ENCODE data around the gene ANO7. TPM values are rescaled to one million over a fixed set of nuclear protein-coding genes. Genes with fewer than 3 reads are reported as not detected.

Gene ANO7
- total RNA-seq, 2 donors from 2014 or later = 140 to 187 TPM

DNA sequence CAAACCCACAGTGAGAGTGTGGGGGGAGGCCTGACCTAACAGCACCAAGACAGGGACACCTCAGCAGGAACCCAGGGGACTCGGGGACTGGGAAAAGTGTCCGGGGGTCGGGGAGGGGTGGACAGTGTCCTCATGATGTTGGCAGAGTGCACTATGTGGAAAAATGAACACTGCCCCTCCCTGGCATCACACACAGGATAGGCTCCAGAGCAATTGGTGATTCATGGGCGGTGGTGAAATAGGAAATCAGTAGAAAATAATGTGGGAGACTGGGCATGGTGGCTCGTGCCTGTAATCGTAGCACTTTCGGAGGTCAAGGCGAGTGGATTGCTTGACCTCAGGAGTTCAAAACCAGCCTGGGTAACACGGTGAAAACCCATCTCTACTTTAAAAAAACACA, 3.6 kb upstream of the ANO7 start:
- Histone ChIP-seq H3K9me3 (no peaks in the 10 kb centered on the region), H3K4me3 (no peak overlapping the region), H3K27me3 (replicated peaks; ENCODE audit: insufficient read depth) (no peaks in the 10 kb centered on the region), H3K36me3 (no peaks in the 10 kb centered on the region), H3K4me1 (replicated peaks) (no peaks in the 10 kb centered on the region), H3K27ac (no peak overlapping the region)
- intact Hi-C loops (cut with DNase I) = no loop called here
- WGBS = 87% methylated on average over 9 of the region's 9 CpGs
- TF ChIP-seq POLR2AphosphoS5 (IDR thresholded peaks at IDR 0.05) (no peak), POLR2A (IDR thresholded peaks at IDR 0.05) (no peak)
- TF ChIP-seq, protein P1, sequence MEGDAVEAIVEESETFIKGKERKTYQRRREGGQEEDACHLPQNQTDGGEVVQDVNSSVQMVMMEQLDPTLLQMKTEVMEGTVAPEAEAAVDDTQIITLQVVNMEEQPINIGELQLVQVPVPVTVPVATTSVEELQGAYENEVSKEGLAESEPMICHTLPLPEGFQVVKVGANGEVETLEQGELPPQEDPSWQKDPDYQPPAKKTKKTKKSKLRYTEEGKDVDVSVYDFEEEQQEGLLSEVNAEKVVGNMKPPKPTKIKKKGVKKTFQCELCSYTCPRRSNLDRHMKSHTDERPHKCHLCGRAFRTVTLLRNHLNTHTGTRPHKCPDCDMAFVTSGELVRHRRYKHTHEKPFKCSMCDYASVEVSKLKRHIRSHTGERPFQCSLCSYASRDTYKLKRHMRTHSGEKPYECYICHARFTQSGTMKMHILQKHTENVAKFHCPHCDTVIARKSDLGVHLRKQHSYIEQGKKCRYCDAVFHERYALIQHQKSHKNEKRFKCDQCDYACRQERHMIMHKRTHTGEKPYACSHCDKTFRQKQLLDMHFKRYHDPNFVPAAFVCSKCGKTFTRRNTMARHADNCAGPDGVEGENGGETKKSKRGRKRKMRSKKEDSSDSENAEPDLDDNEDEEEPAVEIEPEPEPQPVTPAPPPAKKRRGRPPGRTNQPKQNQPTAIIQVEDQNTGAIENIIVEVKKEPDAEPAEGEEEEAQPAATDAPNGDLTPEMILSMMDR (IDR thresholded peaks at IDR 0.05) = no peak
- DNase-seq (ENCODE audit: low spot score) = no peak

DNA sequence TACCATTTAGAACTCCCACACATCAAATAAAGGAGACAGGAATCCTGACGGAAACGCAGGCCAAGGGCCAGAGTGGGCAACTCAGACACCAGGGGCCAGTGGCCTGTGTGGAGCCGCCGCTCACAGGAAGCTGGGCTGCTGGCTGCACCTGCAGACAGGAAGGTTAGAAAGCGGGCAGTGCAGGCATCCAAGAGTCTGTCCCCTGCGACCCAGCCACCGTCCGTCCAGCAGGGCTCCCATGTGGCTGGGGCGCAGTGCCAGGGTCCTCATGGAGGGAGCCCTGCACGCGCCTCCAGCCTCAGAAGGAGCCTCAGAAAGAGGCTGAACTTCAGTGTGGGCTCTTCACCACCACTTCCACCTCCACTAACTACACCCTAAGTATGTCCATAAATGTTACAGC, 2.5 kb upstream of the ANO7 start:
- no peak overlapping the region for H3K4me3 ChIP-seq
- 80% methylated on average over 11 of the region's 11 CpGs for WGBS
- no peaks in the 10 kb centered on the region for H3K27me3 ChIP-seq (replicated peaks; ENCODE audit: insufficient read depth)
- TF ChIP-seq POLR2AphosphoS5 (IDR thresholded peaks at IDR 0.05) (no peak), POLR2A (IDR thresholded peaks at IDR 0.05) (no peak)
- no peaks in the 10 kb centered on the region for H3K36me3 ChIP-seq
- DNase-seq (ENCODE audit: low spot score) = no peak
- H3K27ac ChIP-seq = no peak overlapping the region
- H3K9me3 ChIP-seq = no peaks in the 10 kb centered on the region
- intact Hi-C loops (cut with DNase I) = no loop called here
- peaks cover 9% of the 10 kb centered on the region for H3K4me1 ChIP-seq (replicated peaks)

DNA sequence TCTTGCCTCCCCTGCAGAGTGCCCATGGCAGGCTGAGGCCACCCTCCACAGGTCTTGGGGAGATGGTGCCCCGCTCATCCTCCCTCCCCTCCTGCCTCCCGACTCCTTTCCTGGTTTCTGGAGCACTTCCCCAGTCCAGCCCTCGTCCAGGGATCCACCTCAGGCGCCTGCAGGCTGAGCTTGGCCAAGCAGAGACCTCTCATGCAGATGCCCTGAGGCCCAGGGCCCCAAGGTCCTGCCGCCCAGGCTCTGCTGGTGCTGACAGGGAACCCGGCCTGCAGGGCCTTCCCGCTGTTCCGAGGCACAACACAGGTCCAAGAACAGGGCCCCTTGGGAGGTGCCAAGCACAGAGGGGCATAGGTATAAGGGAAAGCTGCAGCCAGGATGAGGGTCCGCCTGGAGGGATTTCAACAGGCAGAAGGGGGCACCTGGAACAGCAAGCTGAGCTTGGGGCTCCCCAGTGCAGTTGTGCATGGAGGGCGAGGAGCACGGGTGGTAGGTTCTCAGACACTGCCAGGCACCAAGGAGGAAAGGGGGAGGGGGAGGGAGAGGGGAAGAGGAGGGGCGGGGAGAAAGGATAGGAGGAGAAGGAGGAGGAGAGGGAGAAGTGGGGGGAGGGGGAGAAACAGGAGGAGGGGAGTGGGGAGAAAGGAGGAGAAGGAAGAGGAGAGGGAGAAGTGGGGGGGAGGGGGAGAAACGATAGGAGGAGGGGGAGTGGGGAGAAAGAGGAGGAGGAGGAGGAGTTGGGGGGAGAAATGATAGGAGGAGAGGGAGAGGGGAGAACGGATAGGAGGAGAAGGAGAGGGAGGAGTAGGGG, 1.2 kb upstream of the ANO7 start:
- Histone ChIP-seq H3K4me3 (no peak overlapping the region), H3K9me3 (no peaks in the 10 kb centered on the region), H3K27ac (peak overlapping the region in 1 of 2 donors; percentile 85), H3K4me1 (replicated peaks) (peaks cover 9% of the 10 kb centered on the region), H3K27me3 (replicated peaks; ENCODE audit: insufficient read depth) (no peaks in the 10 kb centered on the region), H3K36me3 (no peaks in the 10 kb centered on the region)
- 61% methylated on average over 13 of the region's 14 CpGs for WGBS
- intact Hi-C loops (cut with DNase I) = no loop called here
- DNase-seq (ENCODE audit: low spot score) = no peak
- TF ChIP-seq POLR2A (IDR thresholded peaks at IDR 0.05) (no peak), POLR2AphosphoS5 (IDR thresholded peaks at IDR 0.05) (no peak)
- TF ChIP-seq, protein P1 (IDR thresholded peaks at IDR 0.05) = no peak

DNA sequence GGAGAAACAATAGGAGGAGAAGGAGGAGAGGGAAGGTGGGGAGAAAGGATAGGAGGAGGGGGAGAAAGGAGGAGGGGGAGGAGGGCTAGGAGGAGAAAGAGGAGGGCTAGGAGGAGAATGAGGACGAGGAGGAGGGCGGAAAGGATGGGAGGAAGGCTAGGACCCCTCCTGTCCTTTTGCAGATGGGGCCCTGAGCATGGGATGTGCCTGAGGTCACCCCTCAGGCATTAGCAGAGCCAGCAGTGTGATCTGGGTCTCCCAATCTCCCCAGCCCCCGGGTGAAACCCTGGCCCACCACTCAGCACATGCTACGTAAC, 601 bp upstream of the ANO7 start:
- Histone ChIP-seq H3K36me3 (no peaks in the 10 kb centered on the region), H3K4me1 (replicated peaks) (peaks cover 9% of the 10 kb centered on the region), H3K9me3 (no peaks in the 10 kb centered on the region), H3K27me3 (replicated peaks; ENCODE audit: insufficient read depth) (no peaks in the 10 kb centered on the region), H3K27ac (peak overlapping the region; percentile 76 to 85), H3K4me3 (peak overlapping the region; percentile 24 to 47)
- intact Hi-C loops (cut with DNase I) = no loop called here
- DNase-seq (ENCODE audit: low spot score) = no peak
- 39% methylated on average over 4 of the region's 4 CpGs for whole genome bisulfite sequencing
- TF ChIP-seq, protein P1 (IDR thresholded peaks at IDR 0.05) = no peak
- TF ChIP-seq POLR2A (IDR thresholded peaks at IDR 0.05) = no peak

DNA sequence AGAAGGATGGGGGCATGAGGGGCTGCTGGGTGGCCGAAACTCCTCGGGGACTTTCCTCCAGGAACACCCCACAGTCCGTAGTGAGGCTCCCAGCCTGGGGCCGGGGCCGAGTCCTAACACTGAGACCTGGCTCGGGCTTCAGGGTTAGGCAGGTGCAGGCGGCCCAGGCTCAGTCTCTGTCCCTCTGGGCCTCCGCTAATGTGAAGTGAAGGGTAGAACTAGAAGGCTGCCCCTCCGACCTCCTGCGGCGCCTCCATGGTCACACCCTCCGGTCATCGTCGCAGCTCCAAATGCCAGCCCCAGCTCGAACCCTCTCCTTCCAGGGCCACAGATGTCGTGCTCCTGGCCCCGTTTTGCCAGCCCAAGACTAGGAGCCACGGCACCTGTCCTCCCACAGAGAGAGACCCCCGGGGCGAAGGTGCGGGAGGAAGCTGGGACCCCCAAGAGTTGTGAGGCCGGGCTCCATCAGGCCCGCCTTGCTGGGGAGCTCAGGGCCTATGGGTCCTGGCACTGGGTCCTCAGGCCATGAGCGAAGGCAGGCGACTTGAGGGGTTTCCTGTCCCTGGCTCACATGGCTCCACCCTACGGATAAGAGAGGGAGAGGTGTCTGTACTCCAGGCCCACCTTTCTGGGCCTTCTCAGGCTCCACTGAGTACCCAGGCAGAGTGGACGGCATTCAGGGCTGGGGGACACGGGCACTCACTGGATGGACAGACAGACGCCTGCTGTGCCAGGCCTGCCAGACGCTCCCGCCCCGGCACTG, 797 bp downstream of the ANO7 start:
- no peaks in the 10 kb centered on the region for H3K36me3 ChIP-seq
- H3K9me3 ChIP-seq = no peaks in the 10 kb centered on the region
- TF ChIP-seq, protein P1 (IDR thresholded peaks at IDR 0.05) = no peak
- no peak for TF ChIP-seq POLR2A (IDR thresholded peaks at IDR 0.05)
- TF ChIP-seq POLR2AphosphoS5 (IDR thresholded peaks at IDR 0.05) = no peak
- DNase-seq (ENCODE audit: low spot score) = no peak
- intact Hi-C loops (cut with DNase I) = no loop called here
- peak overlapping the region; percentile 24 to 47 for H3K4me3 ChIP-seq
- WGBS = 98% methylated on average over 31 of the region's 32 CpGs
- H3K4me1 ChIP-seq (replicated peaks) = peaks cover 9% of the 10 kb centered on the region
- H3K27ac ChIP-seq = peak overlapping the region; percentile 76 to 85
- H3K27me3 ChIP-seq (replicated peaks; ENCODE audit: insufficient read depth) = no peaks in the 10 kb centered on the region

All from prostate gland (tissue), 2 donors.